Uterus (tissue), 2 donors: ENCODE results near the gene GSE1.

Source experiments
- POLR2A ChIP-seq, 2 donors: fragments of 450-650 bp; IDR thresholded peaks; one replicate each; pipeline ENCODE4 v1.6.1; 2016; ENCODE audit warnings: antibody characterized with exemption in 2 of 2, mild to moderate bottlenecking in 1 of 2, moderate library complexity in 1 of 2
- TF ChIP-seq, protein P1 (sequence below), 4 experiments: fragments of 200-600 bp in 2 of 4; fragments of 450-650 bp in 2 of 4; sonication (generic) in 2 of 4; IDR thresholded peaks; one replicate each; pipeline ENCODE4 v1.5.1; 2016 to 2019; ENCODE audit warnings: antibody characterized with exemption in 4 of 4, mild to moderate bottlenecking in 2 of 4, moderate library complexity in 1 of 4

GRCh38 chr16:85657267-85657650 is 44.1 kb downstream of the GSE1 start:
- TF ChIP-seq, protein P1, sequence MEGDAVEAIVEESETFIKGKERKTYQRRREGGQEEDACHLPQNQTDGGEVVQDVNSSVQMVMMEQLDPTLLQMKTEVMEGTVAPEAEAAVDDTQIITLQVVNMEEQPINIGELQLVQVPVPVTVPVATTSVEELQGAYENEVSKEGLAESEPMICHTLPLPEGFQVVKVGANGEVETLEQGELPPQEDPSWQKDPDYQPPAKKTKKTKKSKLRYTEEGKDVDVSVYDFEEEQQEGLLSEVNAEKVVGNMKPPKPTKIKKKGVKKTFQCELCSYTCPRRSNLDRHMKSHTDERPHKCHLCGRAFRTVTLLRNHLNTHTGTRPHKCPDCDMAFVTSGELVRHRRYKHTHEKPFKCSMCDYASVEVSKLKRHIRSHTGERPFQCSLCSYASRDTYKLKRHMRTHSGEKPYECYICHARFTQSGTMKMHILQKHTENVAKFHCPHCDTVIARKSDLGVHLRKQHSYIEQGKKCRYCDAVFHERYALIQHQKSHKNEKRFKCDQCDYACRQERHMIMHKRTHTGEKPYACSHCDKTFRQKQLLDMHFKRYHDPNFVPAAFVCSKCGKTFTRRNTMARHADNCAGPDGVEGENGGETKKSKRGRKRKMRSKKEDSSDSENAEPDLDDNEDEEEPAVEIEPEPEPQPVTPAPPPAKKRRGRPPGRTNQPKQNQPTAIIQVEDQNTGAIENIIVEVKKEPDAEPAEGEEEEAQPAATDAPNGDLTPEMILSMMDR (IDR thresholded peaks at IDR 0.05) = no peak
- no peak for TF ChIP-seq POLR2A (IDR thresholded peaks at IDR 0.05)
